ENCODE results near the gene SLC44A3.

SLC44A3 gene

GRCh38 chr1:94819945-94820746 lies at the start of gene SLC44A3:
SLC44A3 (plus strand) TSS chr1:94820357; CDS start chr1:94820452, 95 bp downstream.
- Histone ChIP-seq H3K27ac (ENCODE audit: low read length) (no peak within 1 kb of the TSS), H3K4me2 (ENCODE audit: low read depth, low read length) (peak within 1 kb of the TSS; percentile 60; the same call in 1 of the 2 replicates), H2AFZ (ENCODE audit: low read length) (peak within 1 kb of the TSS; percentile 38; the same call in 1 of the 2 replicates), H3K4me1 (ENCODE audit: low read length) (no peaks in the 10 kb centered on the region), H3K79me2 (ENCODE audit: low read length) (no peaks in the 10 kb centered on the region), H3K27me3 (replicated peaks; ENCODE audit: insufficient read depth, low read length) (no peaks in the 10 kb centered on the region), H4K20me1 (ENCODE audit: insufficient read depth, low read length) (no peaks in the 10 kb centered on the region), H3F3A (ENCODE audit: insufficient read depth, low read length) (no peaks in the 10 kb centered on the region), H3K9ac (ENCODE audit: low read length) (no peak within 1 kb of the TSS; the same call in 1 of the 2 replicates), H3K4me3 (ENCODE audit: low read length) (peak within 1 kb of the TSS; percentile 53), H3K9me2 (replicated peaks; ENCODE audit: insufficient read depth, low read length) (no peaks in the 10 kb centered on the region), H3K9me3 (replicated peaks; ENCODE audit: insufficient read depth, low read length) (no peaks in the 10 kb centered on the region), H3K36me3 (replicated peaks; ENCODE audit: insufficient read depth, low read length) (no peaks in the 10 kb centered on the region)
- TF ChIP-seq CTCF (IDR thresholded peaks at IDR 0.05; ENCODE audit: low read length) (no peak), EZH2 (optimal IDR thresholded peaks at IDR 0.05; ENCODE audit: low read depth, low read length) (no peak), EZH2phosphoT487 (IDR thresholded peaks at IDR 0.05; ENCODE audit: low read length) (no peak)
- DNase-seq = peak; percentile 37

GRCh38 chr1:94772230-94772641 lies 47.9 kb upstream of the SLC44A3 start:
- Histone ChIP-seq H3K79me2 (ENCODE audit: low read length) (no peaks in the 10 kb centered on the region), H3K9me2 (replicated peaks; ENCODE audit: insufficient read depth, low read length) (no peaks in the 10 kb centered on the region), H3K9ac (ENCODE audit: low read length) (no peak overlapping the region), H3F3A (ENCODE audit: insufficient read depth, low read length) (no peaks in the 10 kb centered on the region), H3K9me3 (replicated peaks; ENCODE audit: insufficient read depth, low read length) (no peaks in the 10 kb centered on the region), H3K27me3 (replicated peaks; ENCODE audit: insufficient read depth, low read length) (no peaks in the 10 kb centered on the region), H3K4me1 (ENCODE audit: low read length) (no peaks in the 10 kb centered on the region), H3K27ac (ENCODE audit: low read length) (no peak overlapping the region), H3K36me3 (replicated peaks; ENCODE audit: insufficient read depth, low read length) (no peaks in the 10 kb centered on the region), H3K4me2 (ENCODE audit: low read depth, low read length) (no peak overlapping the region), H4K20me1 (ENCODE audit: insufficient read depth, low read length) (no peaks in the 10 kb centered on the region), H3K4me3 (ENCODE audit: low read length) (no peak overlapping the region), H2AFZ (ENCODE audit: low read length) (no peak overlapping the region)
- DNase-seq = no peak
- TF ChIP-seq EZH2 (optimal IDR thresholded peaks at IDR 0.05; ENCODE audit: low read depth, low read length) (no peak), CTCF (IDR thresholded peaks at IDR 0.05; ENCODE audit: low read length) (no peak), EZH2phosphoT487 (IDR thresholded peaks at IDR 0.05; ENCODE audit: low read length) (no peak)

- Histone ChIP-seq H3K4me2 (ENCODE audit: low read depth, low read length) (no peak overlapping the region), H3K9ac (ENCODE audit: low read length) (no peak overlapping the region)
Observed at GRCh38 chr1:94772845-94773244, 47.3 kb upstream of the SLC44A3 start.

More at GRCh38 chr1:94772845-94773244, 47.3 kb upstream of the SLC44A3 start:
- no peaks in the 10 kb centered on the region for H3K79me2 ChIP-seq (ENCODE audit: low read length)
- no peaks in the 10 kb centered on the region for H3K9me2 ChIP-seq (replicated peaks; ENCODE audit: insufficient read depth, low read length)
- H3F3A ChIP-seq (ENCODE audit: insufficient read depth, low read length) = no peaks in the 10 kb centered on the region
- no peaks in the 10 kb centered on the region for H3K4me1 ChIP-seq (ENCODE audit: low read length)
- no peak for TF ChIP-seq EZH2phosphoT487 (IDR thresholded peaks at IDR 0.05; ENCODE audit: low read length)
- TF ChIP-seq EZH2 (optimal IDR thresholded peaks at IDR 0.05; ENCODE audit: low read depth, low read length) = no peak
- no peak for TF ChIP-seq CTCF (IDR thresholded peaks at IDR 0.05; ENCODE audit: low read length)
- H3K27me3 ChIP-seq (replicated peaks; ENCODE audit: insufficient read depth, low read length) = no peaks in the 10 kb centered on the region
- no peaks in the 10 kb centered on the region for H3K36me3 ChIP-seq (replicated peaks; ENCODE audit: insufficient read depth, low read length)
- H2AFZ ChIP-seq (ENCODE audit: low read length) = no peak overlapping the region
- DNase-seq = no peak
- no peaks in the 10 kb centered on the region for H4K20me1 ChIP-seq (ENCODE audit: insufficient read depth, low read length)
- no peak overlapping the region for H3K27ac ChIP-seq (ENCODE audit: low read length)
- H3K4me3 ChIP-seq (ENCODE audit: low read length) = no peak overlapping the region
- no peaks in the 10 kb centered on the region for H3K9me3 ChIP-seq (replicated peaks; ENCODE audit: insufficient read depth, low read length)
